OCI-LY3 (cell line): ENCODE data around the gene CGB1.
"Not testable (repeated sequence)": the region's sequence is repeated elsewhere in the genome, so short reads cannot be mapped to it uniquely, and the experiment has no call there.

Experiments
- EZH2phosphoT487 ChIP-seq: fragments of 200-600 bp; shearing (Covaris generic); IDR thresholded peaks from 2 replicates; pipeline ENCODE4 v1.6.1; 2018; ENCODE audit warnings: antibody characterized with exemption, mixed run types, low read depth
- TF ChIP-seq, protein P1 (sequence below): fragments of 200-600, 300-600 bp; sonication (generic); IDR thresholded peaks from 2 replicates; pipeline ENCODE4 v1.5.1; 2014; ENCODE audit warnings: antibody characterized with exemption, low read length, low read depth

DNA sequence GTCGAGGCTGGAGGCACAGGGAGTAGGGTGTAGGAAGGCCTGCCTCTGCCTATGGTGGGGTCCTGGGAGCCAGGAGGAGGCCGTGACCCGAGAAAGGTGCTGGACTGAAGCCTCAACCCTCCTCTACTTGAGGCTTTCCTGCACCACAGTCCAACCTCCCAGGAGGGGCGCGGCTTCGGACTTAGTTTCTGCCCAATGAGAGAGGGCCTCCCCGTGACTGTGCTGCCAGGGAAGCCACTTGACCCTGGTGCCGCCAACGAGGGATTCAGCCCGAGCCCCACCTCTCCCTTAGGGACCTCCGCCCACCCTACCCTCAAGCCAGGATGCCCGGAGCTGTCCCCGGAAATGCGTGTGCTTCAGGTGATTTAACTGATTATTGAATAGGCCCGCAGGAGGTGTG, 12.5 kb downstream of the CGB1 start, which contains the start of gene CGB3:
- TF ChIP-seq, protein P1, sequence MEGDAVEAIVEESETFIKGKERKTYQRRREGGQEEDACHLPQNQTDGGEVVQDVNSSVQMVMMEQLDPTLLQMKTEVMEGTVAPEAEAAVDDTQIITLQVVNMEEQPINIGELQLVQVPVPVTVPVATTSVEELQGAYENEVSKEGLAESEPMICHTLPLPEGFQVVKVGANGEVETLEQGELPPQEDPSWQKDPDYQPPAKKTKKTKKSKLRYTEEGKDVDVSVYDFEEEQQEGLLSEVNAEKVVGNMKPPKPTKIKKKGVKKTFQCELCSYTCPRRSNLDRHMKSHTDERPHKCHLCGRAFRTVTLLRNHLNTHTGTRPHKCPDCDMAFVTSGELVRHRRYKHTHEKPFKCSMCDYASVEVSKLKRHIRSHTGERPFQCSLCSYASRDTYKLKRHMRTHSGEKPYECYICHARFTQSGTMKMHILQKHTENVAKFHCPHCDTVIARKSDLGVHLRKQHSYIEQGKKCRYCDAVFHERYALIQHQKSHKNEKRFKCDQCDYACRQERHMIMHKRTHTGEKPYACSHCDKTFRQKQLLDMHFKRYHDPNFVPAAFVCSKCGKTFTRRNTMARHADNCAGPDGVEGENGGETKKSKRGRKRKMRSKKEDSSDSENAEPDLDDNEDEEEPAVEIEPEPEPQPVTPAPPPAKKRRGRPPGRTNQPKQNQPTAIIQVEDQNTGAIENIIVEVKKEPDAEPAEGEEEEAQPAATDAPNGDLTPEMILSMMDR = not testable (repeated sequence)
- not testable (repeated sequence) for TF ChIP-seq EZH2phosphoT487
